Endothelial cell of umbilical vein (primary cell): ENCODE results near the gene MYO18A. TPM values are rescaled to one million over a fixed set of nuclear protein-coding genes. Genes with fewer than 3 reads are reported as not detected.
A peak's percentile ranks its signal among the peaks of the same experiment; 100 is the strongest.

Source experiments
- BruUV-seq: library from RNA; stranded (reverse); fragments of 400-500 nt; replicated peaks from 2 replicates; lab custom pipeline; 2021; lab: Mats Ljungman, UMichigan
- CTCF ChIA-PET: fragments of 300-600, 350-600 bp; sonication (Branson Sonifier 250); formaldehyde crosslinking; loops from one replicate; lab custom pipeline; 2021; ENCODE audit warnings: antibody characterized with exemption, inconsistent platforms; lab: Charles Lee
- POLR2A ChIA-PET: fragments of 300-600, 350-600 bp; sonication (Branson Sonifier 250); formaldehyde crosslinking; loops from one replicate; lab custom pipeline; 2021; ENCODE audit warnings: antibody characterized with exemption, inconsistent platforms; lab: Charles Lee
- DNase-seq: peaks from one replicate; pipeline ENCODE4 v3.0.0-alpha.2; 2011; ENCODE audit warnings: low read depth, low spot score
- FAIRE-seq: peaks from 2 replicates; lab custom pipeline; 2011; peaks lifted over from hg19 to GRCh38; lab: Jason Lieb, UNC
- H2AFZ ChIP-seq: 2 replicates; pipeline ENCODE4 v1.6.0; 2012; ENCODE audit warnings: low read depth, low read length, control low read depth, inconsistent platforms
- H3K27ac ChIP-seq: 2 replicates; pipeline ENCODE4 v1.5.1; 2011; ENCODE audit warnings: low read depth, mild to moderate bottlenecking, control low read depth, low read length, moderate library complexity; ENCODE audit not compliant: insufficient read depth
- H3K27me3 ChIP-seq, 2 experiments: 2 replicates each; pipeline versions ENCODE4 v1.6.0 to v1.6.1; 2011; ENCODE audit warnings: low read length in 2 of 2, mixed read lengths in 1 of 2; ENCODE audit not compliant: control insufficient read depth in 2 of 2, insufficient read depth in 2 of 2
- H3K36me3 ChIP-seq, 2 experiments: 2 replicates in 1 of 2; 3 replicates in 1 of 2; pipeline ENCODE4 v1.5.1; 2011; ENCODE audit warnings: low read length in 2 of 2, mild to moderate bottlenecking in 1 of 2, moderate library complexity in 1 of 2; ENCODE audit not compliant: control insufficient read depth in 2 of 2, insufficient read depth in 2 of 2; ENCODE audit errors: extremely low read depth in 1 of 2
- H3K4me1 ChIP-seq: 3 replicates; pipeline ENCODE4 v1.5.1; 2011; ENCODE audit warnings: mild to moderate bottlenecking, low read length; ENCODE audit not compliant: control insufficient read depth, insufficient read depth; ENCODE audit errors: extremely low read depth
- H3K4me2 ChIP-seq: 2 replicates; pipeline ENCODE4 v1.6.1; 2011; ENCODE audit warnings: low read length, control low read depth, mixed read lengths; ENCODE audit not compliant: insufficient read depth
- H3K4me3 ChIP-seq, 3 experiments: fragments of 200-600 bp in 1 of 3; sonication (generic), shearing (Covaris generic) in 1 of 3; replicated peaks in 1 of 3; 2 replicates each; pipeline ENCODE4 v1.5.1; 2011 to 2016; ENCODE audit warnings: control low read depth in 3 of 3, low read length in 3 of 3, mild to moderate bottlenecking in 2 of 3, inconsistent platforms in 1 of 3, low read depth in 1 of 3, moderate library complexity in 1 of 3; ENCODE audit not compliant: insufficient read depth in 1 of 3
- H3K79me2 ChIP-seq: 2 replicates; pipeline ENCODE4 v1.6.0; 2012; ENCODE audit warnings: low read length, inconsistent platforms; ENCODE audit not compliant: control insufficient read depth, insufficient read depth
- H3K9ac ChIP-seq: replicated peaks from 2 replicates; pipeline ENCODE3; 2011; ENCODE audit warnings: low read length, control low read depth; ENCODE audit not compliant: insufficient read depth; ENCODE audit errors: extremely low read depth
- H3K9me1 ChIP-seq: replicated peaks from 3 replicates; pipeline ENCODE4 v1.6.0; 2011; ENCODE audit warnings: mild to moderate bottlenecking, low read length; ENCODE audit not compliant: control insufficient read depth, insufficient read depth; ENCODE audit errors: extremely low read depth
- H3K9me3 ChIP-seq: replicated peaks from 2 replicates; pipeline ENCODE4 v1.5.1; 2012; ENCODE audit warnings: low read length, inconsistent platforms; ENCODE audit not compliant: control insufficient read depth, insufficient read depth
- H4K20me1 ChIP-seq: replicated peaks from 2 replicates; pipeline ENCODE3; 2011; ENCODE audit warnings: mild to moderate bottlenecking, low read length; ENCODE audit not compliant: control insufficient read depth, insufficient read depth; ENCODE audit errors: extremely low read depth
- CTCF ChIP-seq, 2 donors: IDR thresholded peaks; 1 replicate in 1 of 2; 2 replicates in 1 of 2; pipeline ENCODE4 v1.5.1; 2011; ENCODE audit warnings: low read length in 2 of 2, mild to moderate bottlenecking in 2 of 2, moderate library complexity in 2 of 2, control low read depth in 1 of 2, inconsistent platforms in 1 of 2, low read depth in 1 of 2; ENCODE audit not compliant: insufficient read depth in 1 of 2; ENCODE audit errors: extremely low read depth in 1 of 2
- EZH2 ChIP-seq: IDR thresholded peaks from 2 replicates; pipeline ENCODE4 v1.6.1; 2012; ENCODE audit warnings: borderline replicate concordance, low read depth, mild to moderate bottlenecking, moderate library complexity, low read length, inconsistent platforms; ENCODE audit not compliant: severe bottlenecking
- FOS ChIP-seq: IDR thresholded peaks from 2 replicates; pipeline ENCODE4 v1.6.1; 2011; ENCODE audit warnings: mild to moderate bottlenecking, low read length, moderate library complexity, borderline replicate concordance; ENCODE audit not compliant: insufficient read depth
- GATA2 ChIP-seq: IDR thresholded peaks from 2 replicates; pipeline ENCODE4 v1.7.0; 2011; ENCODE audit warnings: low read depth, mild to moderate bottlenecking, moderate library complexity, mixed read lengths, low read length; ENCODE audit not compliant: insufficient read length, insufficient read depth
- JUN ChIP-seq: IDR thresholded peaks from 2 replicates; pipeline ENCODE4 v1.6.1; 2011; ENCODE audit warnings: borderline replicate concordance, low read depth; ENCODE audit not compliant: insufficient read length, insufficient read depth
- MAX ChIP-seq: IDR thresholded peaks from 2 replicates; pipeline ENCODE4 v1.6.1; 2011; ENCODE audit not compliant: insufficient read depth, insufficient read length
- MYC ChIP-seq: IDR thresholded peaks from one replicate; pipeline ENCODE4 v1.6.1; 2011; ENCODE audit warnings: mild to moderate bottlenecking, low read depth, low read length
- POLR2A ChIP-seq: IDR thresholded peaks from 2 replicates; pipeline ENCODE4 v1.6.1; 2012; ENCODE audit warnings: low read depth, mild to moderate bottlenecking, control low read depth, low read length
- POLR2AphosphoS5 ChIP-seq: IDR thresholded peaks from 2 replicates; pipeline ENCODE4 v1.6.1; 2012; ENCODE audit warnings: low read depth, mild to moderate bottlenecking, control low read depth, low read length, moderate library complexity; ENCODE audit not compliant: insufficient read depth
- dilution Hi-C: fragments of 300-500 bp; cut with MboI; formaldehyde crosslinking; loops from one replicate; pipeline ENCODE4 v1.15.0; 2019; ENCODE audit warnings: low sequenced_read_pairs; ENCODE audit not compliant: extremely low pct_ligation_motif_present
- intact Hi-C: fragments of 100-400 bp; cut with micrococcal nuclease; formaldehyde crosslinking; loops from one replicate; pipeline ENCODE4 v1.10.0; 2022
- polyA plus RNA-seq, 4 experiments: library from polyadenylated mRNA; depleted of rRNA in 3 of 4; stranded (reverse) in 3 of 4; unstranded in 1 of 4; fragments of >200 nt; gene quantifications; 2 replicates each; pipeline versions ENCODE4 v1.2.1 to v1.2.3, GENCODE V29; 2011 to 2012; ENCODE audit warnings: missing spikeins in 1 of 4
- total RNA-seq: library from RNA; stranded (reverse); gene quantifications from 2 replicates; pipeline ENCODE4 v1.2.3, GENCODE V29; 2021

The MYO18A gene
- total and polyA plus RNA-seq, 2 donors (not counting 3 experiments of a cell fraction or from before 2014, with no cell fraction given) = 3.9 to 28.3 TPM

GRCh38 chr17:29063992-29064391, 116.2 kb downstream of the MYO18A start:
- no peaks in the 10 kb centered on the region for H3K79me2 ChIP-seq
- intact Hi-C loops (no loop called here), dilution Hi-C loops (no loop called here)
- H3K27me3 ChIP-seq = peaks cover 0 to 4% of the 10 kb centered on the region in 2 experiments
- H4K20me1 ChIP-seq = no peaks in the 10 kb centered on the region
- H3K9ac ChIP-seq = no peak overlapping the region
- TF ChIP-seq POLR2AphosphoS5 = no peak
- TF ChIP-seq MYC = no peak
- no peak for TF ChIP-seq CTCF (IDR thresholded peaks at IDR 0.05; ENCODE audit: extremely low read depth in 1 of 2, insufficient read depth in 1 of 2, low read depth in 1 of 2, low read length in 2 of 2)
- TF ChIP-seq GATA2 = no peak
- TF ChIP-seq POLR2A = no peak
- no peak for TF ChIP-seq MAX
- TF ChIP-seq EZH2 = no peak
- TF ChIP-seq JUN = no peak
- no peak for TF ChIP-seq FOS
- no peaks in the 10 kb centered on the region for H3K9me1 ChIP-seq
- peak; percentile 18 for DNase-seq
- H3K36me3 ChIP-seq = no peaks in the 10 kb centered on the region
- CTCF ChIA-PET = interaction anchor here (1.2 to 3.0 kb wide), 3 partner anchors 16 to 53 kb away, joined by 3 to 13 read pairs (median 4); partner anchors contain the start of gene PIPOX
- H3K4me3 ChIP-seq = no peak overlapping the region
- H3K4me1 ChIP-seq = no peaks in the 10 kb centered on the region
- no peak overlapping the region for H3K27ac ChIP-seq
- POLR2A ChIA-PET = no interaction called here
- H2AFZ ChIP-seq = no peak overlapping the region
- peak; percentile 12 for FAIRE-seq
- no peak overlapping the region for H3K4me2 ChIP-seq
- no peaks in the 10 kb centered on the region for H3K9me3 ChIP-seq
- no TSS peak for BruUV-seq
